Neural progenitor cell (in vitro differentiated cells): ENCODE measurements around the gene SOST.
"Not testable (repeated sequence)": the region's sequence is repeated elsewhere in the genome, so short reads cannot be mapped to it uniquely, and the experiment has no call there.

Experiments used
- EZH2 ChIP-seq: fragments of 200-600 bp; sonication (generic); IDR thresholded peaks from 2 replicates; pipeline ENCODE4 v1.6.1; 2017; ENCODE audit warnings: antibody characterized with exemption, mild to moderate bottlenecking, moderate library complexity
- TF ChIP-seq, protein P1 (sequence below): fragments of 200-600 bp; sonication (generic); IDR thresholded peaks from 2 replicates; pipeline ENCODE4 v1.5.1; 2017; ENCODE audit warnings: antibody characterized with exemption, mild to moderate bottlenecking

DNA sequence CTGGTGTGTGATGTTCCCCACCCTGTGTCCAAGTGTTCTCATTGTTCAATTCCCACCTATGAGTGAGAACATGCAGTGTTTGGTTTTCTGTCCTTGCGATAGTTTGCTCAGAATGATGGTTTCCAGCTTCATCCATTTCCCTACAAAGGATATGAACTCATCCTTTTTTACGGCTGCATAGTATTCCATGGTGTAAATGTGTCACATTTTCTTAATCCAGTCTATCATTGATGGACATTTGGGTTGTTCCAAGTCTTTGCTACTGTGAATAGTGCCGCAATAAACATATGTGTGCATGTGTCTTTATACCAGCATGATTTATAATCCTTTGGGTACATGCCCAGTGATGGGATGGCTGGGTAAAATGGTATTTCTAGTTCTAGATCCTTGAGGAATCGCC lies 34.1 kb upstream of the SOST start:
- TF ChIP-seq, protein P1, sequence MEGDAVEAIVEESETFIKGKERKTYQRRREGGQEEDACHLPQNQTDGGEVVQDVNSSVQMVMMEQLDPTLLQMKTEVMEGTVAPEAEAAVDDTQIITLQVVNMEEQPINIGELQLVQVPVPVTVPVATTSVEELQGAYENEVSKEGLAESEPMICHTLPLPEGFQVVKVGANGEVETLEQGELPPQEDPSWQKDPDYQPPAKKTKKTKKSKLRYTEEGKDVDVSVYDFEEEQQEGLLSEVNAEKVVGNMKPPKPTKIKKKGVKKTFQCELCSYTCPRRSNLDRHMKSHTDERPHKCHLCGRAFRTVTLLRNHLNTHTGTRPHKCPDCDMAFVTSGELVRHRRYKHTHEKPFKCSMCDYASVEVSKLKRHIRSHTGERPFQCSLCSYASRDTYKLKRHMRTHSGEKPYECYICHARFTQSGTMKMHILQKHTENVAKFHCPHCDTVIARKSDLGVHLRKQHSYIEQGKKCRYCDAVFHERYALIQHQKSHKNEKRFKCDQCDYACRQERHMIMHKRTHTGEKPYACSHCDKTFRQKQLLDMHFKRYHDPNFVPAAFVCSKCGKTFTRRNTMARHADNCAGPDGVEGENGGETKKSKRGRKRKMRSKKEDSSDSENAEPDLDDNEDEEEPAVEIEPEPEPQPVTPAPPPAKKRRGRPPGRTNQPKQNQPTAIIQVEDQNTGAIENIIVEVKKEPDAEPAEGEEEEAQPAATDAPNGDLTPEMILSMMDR = not testable (repeated sequence)
- not testable (repeated sequence) for TF ChIP-seq EZH2
